ENCODE data around the gene IQSEC2. TPM values are rescaled to one million over a fixed set of nuclear protein-coding genes. Genes with fewer than 3 reads are reported as not detected.

IQSEC2 gene
- total and polyA plus RNA-seq, 2 of the 8 experiments (the other 6 are each of a cell fraction or from before 2014, with no cell fraction given): 6.1 to 54.9 TPM

- TF ChIP-seq SRF (IDR thresholded peaks at IDR 0.05; ENCODE audit: low read depth, low read length) (no peak), TAF7 (optimal IDR thresholded peaks at IDR 0.05; ENCODE audit: borderline replicate concordance, low read depth, low read length) (no peak), CBX8 (IDR thresholded peaks at IDR 0.05; ENCODE audit: borderline replicate concordance, low read depth, low read length) (no peak), SIRT6 (IDR thresholded peaks at IDR 0.05; ENCODE audit: low read length) (no peak), SP1 (IDR thresholded peaks at IDR 0.05; ENCODE audit: low read depth, low read length) (no peak), KDM4A (IDR thresholded peaks at IDR 0.05; ENCODE audit: low read depth, low read length, severe bottlenecking) (no peak), YY1 (IDR thresholded peaks at IDR 0.05; ENCODE audit: low read depth, low read length) (no peak), ATF3 (IDR thresholded peaks at IDR 0.05; ENCODE audit: insufficient read depth, low read depth, low read length) (no peak)
- no peaks in the 10 kb centered on the region for H4K20me1 ChIP-seq (replicated peaks in 1 of 2; ENCODE audit: control insufficient read depth in 1 of 2, insufficient read depth in 2 of 2, low read length in 2 of 2)
- H3K9me3 ChIP-seq (ENCODE audit: insufficient read depth in 2 of 2, low read depth in 1 of 2, low read length in 1 of 2): no peaks in the 10 kb centered on the region
- 88% methylated on average over 5 of the region's 5 CpGs; no CpG with 5 or more reads in 1 of the 2 experiments for WGBS, 2 experiments (ENCODE audit: extremely low coverage in 1 of 2, insufficient coverage in 1 of 2, insufficient read length in 1 of 2, insufficient replicate concordance in 2 of 2, low coverage in 1 of 2, low lambda C conversion rate in 2 of 2, missing lambda C conversion rate in 1 of 2)
- H2BK5ac ChIP-seq (ENCODE audit: low read depth, low read length): no peak overlapping the region
- ChIA-PET CTCF (ENCODE audit: partially characterized antibody) (interaction anchor here (0.9 to 4.9 kb wide), 10 partner anchors 9 to 200 kb away, joined by 3 to 27 read pairs (median 4); no protein-coding TSS in a partner anchor), POLR2A (ENCODE audit: partially characterized antibody) (no interaction called here)
- H3K27ac ChIP-seq (ENCODE audit: low read depth, low read length): no peak overlapping the region
- H3K4me2 ChIP-seq (ENCODE audit: insufficient read depth in 1 of 2, low read depth in 2 of 2, low read length in 2 of 2): peak overlapping the region in 1 of 2 experiments; percentile 53; a peak in 1 of 4 replicates
- no peak overlapping the region for H2AFZ ChIP-seq (ENCODE audit: low read length)
- peak overlapping the region in 1 of 4 experiments; percentile 46; a peak in 1 of 8 replicates for H3K4me3 ChIP-seq (ENCODE audit: extremely low read depth in 1 of 4, insufficient read depth in 2 of 4, low read depth in 3 of 4, low read length in 4 of 4)
- no peak overlapping the region for H4K5ac ChIP-seq (ENCODE audit: insufficient read length, low read depth, low read length)
- no peak overlapping the region for H3K4ac ChIP-seq (replicated peaks; ENCODE audit: insufficient read length, low read depth, low read length)
- H3K23me2 ChIP-seq (ENCODE audit: low read depth, low read length): peaks cover 2% of the 10 kb centered on the region; the same call in 1 of the 2 replicates
- FAIRE-seq: no peak
- H3K79me2 ChIP-seq (ENCODE audit: control insufficient read depth in 1 of 2, insufficient read depth in 2 of 2, low read length in 2 of 2): no peaks in the 10 kb centered on the region
- H3K79me1 ChIP-seq (ENCODE audit: low read depth, low read length): no peaks in the 10 kb centered on the region
- no peak overlapping the region for H3K14ac ChIP-seq (ENCODE audit: insufficient read length)
- H3K56ac ChIP-seq (replicated peaks; ENCODE audit: insufficient read length, low read depth, low read length): no peak overlapping the region
- no peak overlapping the region for H2BK12ac ChIP-seq (ENCODE audit: low read depth, low read length)
- no peaks in the 10 kb centered on the region for H3K36me3 ChIP-seq (ENCODE audit: control insufficient read depth in 2 of 4, insufficient read depth in 4 of 4, low read length in 3 of 4)
- H3K9ac ChIP-seq (replicated peaks in 1 of 4; ENCODE audit: extremely low read depth in 1 of 4, low read depth in 3 of 4, low read length in 3 of 4): no peak overlapping the region
- no peak overlapping the region; the same call in 1 of the 2 replicates for H3K18ac ChIP-seq (ENCODE audit: extremely low read depth, low read length)
- H3K23ac ChIP-seq (ENCODE audit: insufficient read length): no peak overlapping the region
- H2BK20ac ChIP-seq (ENCODE audit: low read length): no peak overlapping the region
- H4K91ac ChIP-seq (replicated peaks; ENCODE audit: insufficient read length, low read length): no peak overlapping the region
- no peak overlapping the region for H2AK5ac ChIP-seq (ENCODE audit: low read depth, low read length)
- H2BK15ac ChIP-seq (ENCODE audit: low read length): no peak overlapping the region
- peaks cover 0 to 13% (median 2%) of the 10 kb centered on the region in 4 experiments; a peak in 5 of 7 replicates for H3K4me1 ChIP-seq (replicated peaks in 1 of 4; ENCODE audit: control insufficient read depth in 3 of 4, insufficient read depth in 4 of 4, low read length in 3 of 4)
- H2BK120ac ChIP-seq (replicated peaks; ENCODE audit: low read depth, low read length): no peak overlapping the region
- H4K8ac ChIP-seq (ENCODE audit: extremely low read depth, insufficient read depth, low read length): no peak overlapping the region
- no peak for DNase-seq (ENCODE audit: low read depth in 1 of 2, low spot score in 2 of 2)
- no peaks in the 10 kb centered on the region for H3K27me3 ChIP-seq (replicated peaks in 1 of 4; ENCODE audit: control insufficient read depth in 3 of 4, extremely low read depth in 1 of 4, insufficient read depth in 3 of 4, low read length in 3 of 4)
Observed at GRCh38 chrX:53281963-53282695, 745 bp upstream of the IQSEC2 start.

Data from H1 (cell line).